T-helper 1 cell treated with Interleukin-12 subunit alpha and Interleukin-12 subunit beta and Interleukin-4 antibody, amounts not matched to agents 30 ng/mL and 1 ng/mL, for 36 hours (primary cell): ENCODE measurements around the gene VPS13D. TPM values are rescaled to one million over a fixed set of nuclear protein-coding genes. Genes with fewer than 3 reads are reported as not detected.

ENCODE experiments used
- intact Hi-C: fragments of 100-400 bp; cut with micrococcal nuclease; formaldehyde crosslinking; loops from one replicate; pipeline ENCODE4 v1.15.1; 2024
- total RNA-seq: library from RNA; stranded (reverse); gene quantifications from 2 replicates; pipeline ENCODE4 v1.2.3, GENCODE V29; 2022

The VPS13D gene
- total RNA-seq, 1 donor from 2014 or later = 42.0 TPM

DNA sequence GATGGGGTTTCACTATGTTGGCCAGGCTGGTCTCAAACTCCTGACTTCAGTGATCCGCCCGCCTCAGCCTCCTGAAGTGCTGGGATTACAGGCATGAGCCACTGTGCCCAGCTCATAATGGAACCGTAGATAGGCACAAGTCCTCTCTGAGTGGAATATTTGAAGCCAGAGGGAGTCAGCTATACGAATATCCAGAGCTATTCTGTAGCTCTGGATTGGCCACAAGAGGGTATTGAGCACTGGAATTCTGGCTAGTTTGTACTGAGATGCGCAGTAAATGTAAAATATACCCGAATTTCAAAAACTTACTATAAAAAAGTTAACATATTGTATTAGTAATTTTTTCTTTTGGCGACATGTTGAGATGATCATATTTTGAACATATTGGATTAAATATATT is 851 bp upstream of the VPS13D start:
- intact Hi-C loops = no loop called here

DNA sequence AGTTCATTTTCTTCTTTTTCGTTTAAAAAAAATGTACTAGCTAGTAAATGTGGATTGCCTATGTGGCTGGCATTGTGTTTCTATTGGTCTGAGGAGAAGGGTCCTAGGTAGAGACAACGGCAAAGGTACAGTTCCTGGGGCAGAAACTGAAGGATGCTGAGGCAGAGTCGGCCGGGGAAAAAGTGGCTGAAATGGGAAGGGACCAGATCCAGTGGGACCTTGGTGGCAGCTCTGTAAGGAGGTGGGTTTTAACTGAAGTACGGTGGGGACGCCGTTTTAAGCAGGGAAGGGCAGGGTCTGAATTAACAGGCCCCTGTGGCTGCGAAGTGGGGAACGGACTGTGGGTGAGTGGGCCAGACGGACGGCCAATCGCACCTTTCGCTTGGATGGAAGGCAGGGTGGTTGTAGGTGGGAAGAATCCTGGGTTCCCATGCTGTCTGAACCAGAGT is 420 bp upstream of the VPS13D start:
- intact Hi-C loops = no loop called here

DNA sequence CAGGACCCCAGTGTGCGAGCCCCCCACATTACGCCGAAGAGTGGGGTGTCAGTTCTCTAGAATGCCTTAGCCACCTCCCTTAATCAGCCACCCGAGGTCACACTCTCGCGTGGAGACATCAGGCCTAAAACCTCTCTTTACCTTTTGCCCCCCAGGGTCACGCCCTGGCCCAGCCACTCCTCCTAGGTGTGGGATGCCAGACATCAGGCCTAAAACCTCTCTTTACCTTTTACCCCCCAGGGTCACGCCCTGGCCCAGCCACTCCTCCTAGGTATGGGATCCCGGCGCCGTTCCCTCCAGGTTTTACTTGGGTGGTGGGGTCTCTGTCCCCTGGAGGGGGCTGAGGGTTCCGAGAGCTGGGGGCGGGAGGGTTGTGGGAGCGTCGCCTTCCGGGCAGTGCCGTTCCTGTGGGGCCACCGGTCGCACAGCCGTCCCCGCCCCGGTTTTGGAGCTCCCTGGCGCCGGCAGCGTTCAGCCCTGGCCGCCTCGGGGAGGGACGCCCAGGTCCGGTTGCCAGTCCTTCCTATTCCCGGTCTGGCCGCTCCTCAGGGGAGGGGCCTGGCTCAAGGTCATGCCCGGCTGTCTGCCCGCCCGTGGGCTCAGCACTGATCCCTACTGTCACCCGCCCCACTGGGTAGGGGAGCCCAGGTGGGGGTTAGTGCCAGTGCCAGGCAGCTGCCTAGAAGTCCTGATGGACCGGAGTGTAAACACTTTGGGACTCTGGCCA is 882 bp downstream of the VPS13D start:
- intact Hi-C loops = loop anchor here (1.0 to 10.0 kb wide), 5 partner anchors 112 to 429 kb away; partner anchors contain the start of gene MFN2

DNA sequence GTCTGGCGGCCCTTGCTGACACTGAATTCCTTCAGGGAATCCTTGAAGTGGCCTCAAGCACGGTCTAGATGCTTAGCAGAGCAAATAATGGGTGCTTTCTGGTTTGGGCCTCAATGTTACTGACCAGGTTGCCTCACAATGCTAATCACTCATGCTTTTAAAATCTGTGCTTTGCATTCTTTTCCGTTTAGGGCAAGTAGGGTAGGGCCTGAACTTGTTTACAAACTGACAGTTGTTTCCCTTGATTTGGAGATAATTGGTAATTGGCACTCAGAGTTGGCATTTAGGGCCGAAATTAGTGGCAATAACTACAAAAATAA is 1.4 kb downstream of the VPS13D start:
- intact Hi-C loops = loop anchor here (5.0 to 10.0 kb wide), 2 partner anchors 114 to 249 kb away; partner anchors contain the start of gene MFN2

DNA sequence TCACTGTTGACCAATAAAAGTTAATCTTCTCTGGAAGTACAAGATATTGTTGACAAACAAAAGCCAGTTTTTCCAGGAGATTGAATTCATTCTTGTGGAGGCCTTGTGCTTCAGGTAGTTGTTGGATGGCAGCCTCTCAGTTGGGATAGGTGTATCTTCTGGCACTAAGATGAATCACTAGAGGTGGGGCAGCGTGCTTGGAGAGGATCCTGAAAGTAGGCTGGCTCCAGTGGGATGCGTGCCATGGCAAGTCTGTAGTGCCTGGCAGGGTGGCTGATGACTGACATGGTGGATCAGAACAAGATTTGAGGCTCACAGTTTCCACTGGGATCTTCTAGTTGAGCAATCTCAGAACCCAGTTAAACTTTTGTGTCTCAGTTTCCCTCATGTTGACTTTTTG is 2.4 kb downstream of the VPS13D start:
- intact Hi-C loops = loop anchor here (5.0 to 10.0 kb wide), 2 partner anchors 113 to 250 kb away; partner anchors contain the start of gene MFN2

DNA sequence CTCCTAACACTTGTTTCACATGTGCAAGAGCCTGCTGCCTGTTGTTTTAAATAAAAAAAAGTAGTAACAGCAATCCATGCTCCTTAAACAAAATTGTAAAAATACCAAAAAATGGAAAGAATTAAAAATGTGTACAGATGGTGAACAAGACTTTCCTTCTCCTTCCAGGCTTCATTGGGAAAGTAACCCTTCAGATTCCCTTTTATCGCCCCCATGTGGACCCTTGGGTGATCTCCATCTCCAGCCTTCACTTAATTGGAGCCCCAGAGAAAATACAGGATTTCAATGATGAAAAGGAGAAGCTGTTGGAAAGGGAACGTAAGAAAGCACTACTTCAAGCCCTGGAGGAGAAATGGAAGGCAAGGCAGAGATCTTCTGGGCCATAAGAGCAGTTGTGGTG is 14.2 kb downstream of the VPS13D start:
- intact Hi-C loops = loop anchor here (1.0 kb wide), 2 partner anchors 120 to 126 kb away; no protein-coding TSS in a partner anchor

DNA sequence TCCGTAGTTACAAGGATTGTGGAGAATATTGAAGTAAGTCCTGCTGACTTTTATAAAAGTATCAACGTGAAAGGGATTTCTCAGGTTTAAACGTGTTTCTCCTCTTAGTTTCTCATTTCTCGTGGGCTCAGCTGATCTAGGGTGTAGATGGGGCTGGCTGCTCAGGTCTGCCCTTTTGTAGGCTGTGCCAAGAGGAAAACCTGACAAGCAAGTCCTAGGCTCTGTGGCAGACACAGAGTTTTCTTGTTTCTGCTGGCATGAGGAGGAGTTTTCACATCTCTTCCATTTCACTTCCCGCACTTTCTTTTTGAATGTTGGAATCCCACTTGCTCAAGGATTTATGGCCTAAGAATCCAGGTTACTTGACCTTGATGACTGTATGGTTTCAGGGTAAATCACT is 14.8 kb downstream of the VPS13D start:
- intact Hi-C loops = loop anchor here (1.0 kb wide), 2 partner anchors 120 to 126 kb away; no protein-coding TSS in a partner anchor

DNA sequence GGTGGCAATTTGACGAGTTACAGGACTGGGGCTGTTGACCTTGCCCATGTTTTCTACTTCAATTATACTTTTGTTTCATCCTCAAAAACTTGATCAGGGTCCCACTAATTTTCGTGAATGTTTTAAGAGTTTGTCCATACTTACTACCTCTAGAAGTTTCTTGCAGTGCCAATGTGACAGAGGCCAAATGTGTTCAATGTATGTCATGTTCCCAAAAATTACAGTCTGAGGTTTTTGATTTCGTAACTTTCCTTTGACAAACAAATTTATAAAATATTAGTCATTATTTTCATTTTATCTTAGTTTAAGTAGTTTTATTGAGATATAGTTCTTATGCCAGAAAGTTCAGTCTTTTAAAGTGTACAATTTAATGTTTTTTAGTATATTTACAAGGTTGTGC is 15.3 kb downstream of the VPS13D start:
- intact Hi-C loops = no loop called here

DNA sequence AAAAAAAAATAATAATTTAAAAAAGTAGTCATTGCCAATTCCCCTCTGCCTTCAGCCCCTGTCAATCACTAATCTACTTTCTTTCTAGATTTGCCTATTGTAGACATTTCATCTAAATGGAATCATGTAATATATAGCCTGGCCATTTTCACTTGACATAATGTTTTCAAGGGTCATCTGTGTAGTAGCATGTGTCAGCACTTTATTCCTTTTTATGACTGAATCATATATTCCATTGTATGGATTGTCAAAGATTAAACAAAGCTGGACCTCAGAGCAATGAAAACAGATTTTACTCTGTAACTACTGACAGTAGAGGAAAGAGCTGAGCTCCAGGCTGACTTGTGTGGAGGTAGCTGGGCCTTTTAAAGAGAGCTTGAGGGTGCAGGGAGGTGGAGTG is 15.9 kb downstream of the VPS13D start:
- intact Hi-C loops = no loop called here

DNA sequence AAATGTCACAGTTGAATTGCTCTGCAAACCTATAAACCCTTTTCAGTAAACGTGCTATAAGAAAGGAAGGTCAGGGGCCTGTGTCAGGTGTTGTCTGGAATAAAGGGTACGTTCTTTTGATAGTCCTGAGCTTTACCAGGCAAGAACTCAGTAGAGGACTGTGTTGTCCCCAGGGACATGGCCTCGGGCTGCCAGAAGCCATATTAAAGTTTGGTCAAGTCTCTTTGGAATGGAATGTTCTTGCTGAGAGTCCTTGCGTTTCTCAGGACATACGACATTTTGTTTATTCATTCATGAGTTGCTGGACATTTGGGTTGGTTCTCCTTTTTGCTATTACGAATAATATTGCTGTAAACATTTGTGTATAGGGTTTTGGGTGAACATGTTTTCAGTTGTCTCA is 16.8 kb downstream of the VPS13D start:
- intact Hi-C loops = no loop called here

DNA sequence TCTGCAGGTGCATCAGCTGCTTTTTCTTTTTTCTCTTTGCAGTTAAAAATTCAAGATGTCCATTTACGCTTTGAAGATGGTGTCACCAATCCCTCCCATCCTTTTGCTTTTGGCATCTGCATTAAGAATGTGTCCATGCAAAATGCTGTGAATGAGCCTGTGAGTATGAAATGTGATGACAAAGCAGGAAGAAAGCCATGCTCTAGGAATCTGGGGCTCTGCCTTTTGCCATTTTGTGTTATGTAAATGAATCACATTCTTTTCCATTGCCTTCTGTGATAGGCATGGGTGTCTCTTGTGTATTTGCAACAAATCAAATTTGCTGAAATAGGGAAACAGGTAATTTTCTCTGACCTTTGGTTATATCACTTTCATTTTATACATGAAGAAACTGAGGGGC is 19.4 kb downstream of the VPS13D start:
- intact Hi-C loops = no loop called here

DNA sequence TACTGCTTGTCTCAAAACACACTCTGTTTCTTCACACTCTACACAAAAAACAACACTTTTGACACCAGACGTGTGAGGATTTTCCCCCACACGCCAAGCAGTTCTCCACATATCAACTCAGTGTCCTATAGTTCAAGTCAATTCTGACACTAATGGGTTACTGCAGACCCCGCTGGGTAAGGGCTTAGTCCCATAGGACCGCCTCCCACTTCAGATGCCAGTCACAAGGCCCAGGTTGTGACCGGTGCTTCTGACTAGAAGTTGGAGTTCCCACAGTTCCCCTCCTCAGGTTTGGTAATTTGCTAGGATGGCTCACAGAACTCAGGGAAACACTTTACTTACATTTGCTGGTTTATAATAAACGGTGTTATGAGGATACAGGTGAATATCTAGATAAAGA is 19.9 kb downstream of the VPS13D start:
- intact Hi-C loops = no loop called here

DNA sequence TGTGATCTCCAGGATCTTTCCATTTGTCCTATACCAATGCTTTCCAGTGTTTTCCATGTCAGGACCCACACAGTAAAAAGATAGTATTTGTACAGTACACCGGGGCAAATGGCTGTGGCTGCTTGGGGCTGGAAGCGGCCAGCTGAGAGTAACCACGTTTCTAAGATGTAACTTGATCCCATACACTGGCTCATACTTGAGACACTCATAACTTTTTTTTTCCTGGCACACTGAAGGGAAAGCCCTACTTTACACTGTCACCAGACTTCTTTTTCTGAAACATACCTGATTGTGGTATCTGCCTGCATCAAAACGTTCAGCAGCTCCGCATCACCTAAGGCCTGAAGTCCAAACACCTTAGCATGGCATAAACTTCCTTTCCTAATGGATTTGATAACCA is 21.6 kb downstream of the VPS13D start:
- intact Hi-C loops = no loop called here

DNA sequence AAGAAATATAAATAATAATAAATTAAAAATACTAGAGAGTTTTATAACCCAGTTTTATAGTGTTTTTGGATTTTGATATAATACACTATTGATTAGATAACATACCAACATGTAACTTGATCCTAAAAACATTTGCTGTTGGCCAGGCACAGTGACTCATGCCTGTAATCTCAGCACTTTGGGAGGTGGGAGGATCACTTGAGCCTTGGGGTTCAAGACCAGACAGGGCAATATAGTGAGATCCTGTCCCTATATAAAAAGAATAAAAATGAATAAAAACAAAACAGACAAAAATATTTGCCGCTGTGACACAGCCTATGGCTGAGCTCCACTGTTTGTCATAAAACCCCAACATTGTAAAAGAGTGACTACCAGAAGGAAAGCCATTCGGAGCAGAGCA is 26.1 kb downstream of the VPS13D start:
- intact Hi-C loops = no loop called here

DNA sequence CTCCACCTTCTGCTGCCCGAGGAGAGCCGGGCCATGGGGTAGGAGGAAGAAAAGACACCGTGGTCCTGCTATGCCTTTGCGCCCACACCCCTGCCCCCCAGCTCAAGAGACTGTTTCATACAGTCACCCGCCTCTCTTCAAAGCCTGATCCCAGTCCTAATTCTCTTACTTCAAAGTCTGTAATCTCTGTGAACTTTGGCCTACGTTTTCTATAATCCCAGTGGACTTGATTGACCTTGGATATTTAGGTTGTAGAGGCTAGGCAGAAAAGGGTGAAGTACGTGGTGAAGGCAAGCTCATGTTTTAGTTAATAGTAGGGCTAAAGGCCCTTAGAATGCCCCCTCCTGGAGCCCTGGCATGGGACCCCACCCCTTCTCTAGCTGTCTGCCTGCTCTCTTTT is 28.4 kb downstream of the VPS13D start:
- intact Hi-C loops = no loop called here

DNA sequence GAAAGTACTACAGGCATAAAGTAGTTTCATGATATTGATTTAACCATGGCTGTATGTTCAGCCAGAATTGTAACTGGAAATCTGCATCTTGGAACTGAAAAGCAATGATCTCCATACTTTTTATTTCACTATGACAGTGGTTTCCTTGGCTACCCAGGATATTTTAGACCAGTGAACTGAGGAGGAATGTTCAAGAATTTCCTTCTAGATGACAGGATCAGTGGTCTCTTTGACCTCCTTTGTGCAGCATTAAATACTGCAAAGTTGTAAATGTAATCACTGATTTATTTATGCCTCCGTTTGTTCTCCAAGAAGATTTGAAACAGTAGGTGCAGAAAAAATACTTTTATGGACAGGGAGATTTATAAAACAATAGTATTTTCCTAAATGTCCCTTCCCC is 39.5 kb downstream of the VPS13D start:
- intact Hi-C loops = no loop called here

DNA sequence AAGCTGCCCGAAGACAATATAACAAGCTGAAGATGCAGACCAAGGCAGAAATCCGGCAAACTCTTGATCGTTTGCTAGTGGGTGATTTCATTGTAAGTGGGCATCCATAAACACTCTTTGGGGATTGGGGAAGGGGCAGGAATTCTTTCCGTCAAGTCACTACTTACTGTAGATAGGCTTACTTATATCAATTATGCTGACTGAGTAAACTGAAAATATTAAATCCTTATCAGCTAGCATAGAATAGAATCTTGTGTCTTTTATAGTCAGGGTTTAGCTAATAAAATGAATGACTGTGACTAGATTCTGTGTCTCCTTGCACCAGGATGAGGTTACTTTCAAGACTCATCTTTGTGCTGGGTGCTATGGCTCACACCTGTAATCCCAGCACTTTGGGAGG is 41.2 kb downstream of the VPS13D start:
- intact Hi-C loops = no loop called here

DNA sequence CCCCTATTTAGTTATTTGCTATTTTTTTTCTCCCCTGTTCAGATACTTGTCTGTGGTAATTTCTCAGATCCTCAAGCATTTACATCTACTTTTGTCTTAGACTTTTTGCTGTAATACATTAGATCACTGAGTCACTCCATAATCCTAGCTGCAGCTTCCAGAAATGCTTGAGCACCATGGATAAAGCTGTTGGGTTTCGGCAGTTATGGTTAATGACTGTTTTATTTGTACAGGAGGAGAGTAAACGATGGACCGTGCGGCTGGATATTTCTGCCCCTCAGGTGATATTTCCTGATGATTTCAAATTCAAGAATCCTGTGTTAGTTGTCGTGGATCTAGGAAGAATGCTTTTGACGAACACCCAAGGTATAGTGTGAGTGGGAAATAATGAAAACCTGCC is 42.9 kb downstream of the VPS13D start:
- intact Hi-C loops = loop anchor here (1.0 kb wide), 3 partner anchors 154 to 387 kb away; no protein-coding TSS in a partner anchor

DNA sequence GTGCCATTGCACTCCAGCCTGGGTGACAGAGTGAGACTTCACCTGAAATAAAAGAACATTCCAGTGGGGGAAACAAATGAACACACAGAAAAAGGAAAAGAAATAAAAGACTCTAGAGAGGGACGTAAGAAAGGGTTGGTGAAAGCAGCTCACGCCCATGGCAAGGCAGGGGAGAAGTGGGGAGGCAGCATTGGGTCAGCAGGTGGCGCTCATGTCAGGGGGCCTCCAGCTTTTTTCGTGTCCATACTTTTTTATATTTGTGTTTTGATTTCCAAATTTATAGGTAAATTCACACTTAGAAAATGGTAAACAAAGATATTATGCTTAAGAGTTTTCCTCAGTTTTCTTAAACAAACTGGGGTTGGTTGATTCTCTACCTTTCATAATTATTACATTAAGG is 45.5 kb downstream of the VPS13D start:
- intact Hi-C loops = loop anchor here (5.0 kb wide), 1 partner anchor 438 kb away; no protein-coding TSS in a partner anchor

DNA sequence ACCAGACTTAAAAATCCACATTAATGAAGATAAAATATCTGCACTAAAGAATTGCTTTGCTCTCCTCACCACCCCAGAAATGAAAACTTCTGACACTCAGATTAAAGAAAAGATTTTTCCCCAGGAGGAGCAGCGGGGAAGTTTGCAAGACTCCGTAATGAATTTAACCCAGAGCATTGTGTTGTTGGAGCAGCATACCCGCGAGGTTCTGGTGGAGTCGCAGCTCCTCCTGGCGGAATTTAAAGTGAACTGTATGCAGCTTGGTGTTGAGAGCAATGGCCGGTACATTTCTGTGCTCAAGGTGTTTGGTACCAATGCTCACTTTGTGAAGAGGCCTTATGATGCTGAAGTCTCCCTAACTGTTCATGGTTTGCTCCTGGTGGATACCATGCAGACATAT is 46.4 kb downstream of the VPS13D start:
- intact Hi-C loops = loop anchor here (5.0 kb wide), 1 partner anchor 439 kb away; no protein-coding TSS in a partner anchor

DNA sequence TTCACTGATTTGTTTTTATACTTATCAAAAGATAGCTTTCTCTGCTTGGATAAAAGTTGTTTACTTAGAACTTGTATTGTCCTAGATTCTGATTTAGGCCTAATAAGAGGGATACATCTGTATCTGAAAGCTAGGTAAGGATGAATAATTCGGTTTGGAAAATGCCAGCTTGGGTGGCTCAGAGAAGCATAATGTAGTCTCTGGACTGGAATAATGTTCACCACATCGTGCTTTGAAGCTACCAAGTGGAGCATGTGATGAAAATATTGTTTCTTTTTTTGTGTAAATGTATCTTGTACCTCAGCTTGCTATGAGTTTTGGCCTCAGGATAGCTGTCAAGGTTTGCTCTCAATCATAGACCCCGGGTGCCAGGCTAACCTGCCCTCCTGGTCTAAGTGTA is 49.2 kb downstream of the VPS13D start:
- intact Hi-C loops = loop anchor here (5.0 kb wide), 1 partner anchor 442 kb away; no protein-coding TSS in a partner anchor

DNA sequence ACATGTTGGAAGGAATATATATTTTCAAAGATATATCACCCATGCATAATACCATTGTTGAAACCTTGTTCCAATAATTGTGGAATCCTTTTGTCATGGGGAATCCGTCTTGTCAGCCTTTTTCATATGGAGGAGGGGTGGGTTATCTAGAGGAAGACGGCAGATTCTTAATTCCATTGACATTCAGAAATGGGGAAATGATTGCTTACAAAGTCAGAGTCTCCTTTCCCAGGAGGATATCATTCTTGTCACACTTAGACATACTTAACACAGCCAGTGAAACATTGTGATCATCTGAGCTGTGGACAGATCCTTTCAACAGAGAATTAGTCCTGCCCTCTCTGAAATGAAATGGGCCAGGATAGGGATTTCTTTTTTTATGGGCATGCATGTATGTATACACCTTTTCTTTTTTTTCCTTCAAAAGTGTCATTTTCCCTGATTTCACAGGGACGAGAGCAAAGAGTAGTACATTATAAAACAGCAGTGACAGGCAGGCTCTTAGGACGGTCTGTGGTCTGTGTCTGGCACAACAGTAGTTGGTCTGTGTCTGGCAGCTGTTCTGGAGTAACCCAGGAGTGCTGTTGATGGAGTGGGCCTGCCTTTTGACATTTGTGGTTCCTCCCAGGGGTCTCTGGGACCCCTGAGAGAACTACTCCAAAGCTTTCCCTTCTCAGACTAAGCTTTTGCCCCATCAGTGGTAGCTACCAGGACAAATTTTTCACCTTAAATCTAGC is 50.1 kb downstream of the VPS13D start:
- intact Hi-C loops = loop anchor here (5.0 kb wide), 1 partner anchor 443 kb away; no protein-coding TSS in a partner anchor
